GM12873 (cell line): ENCODE data around the gene BCL2L15.

Experiments used
- TF ChIP-seq, protein P1 (sequence below): IDR thresholded peaks from 2 replicates; pipeline ENCODE4 v1.5.1; 2012; ENCODE audit warnings: low read depth, mild to moderate bottlenecking, moderate library complexity, low read length, control low read depth; ENCODE audit not compliant: insufficient read depth; ENCODE audit errors: missing control alignments

The BCL2L15 gene

DNA sequence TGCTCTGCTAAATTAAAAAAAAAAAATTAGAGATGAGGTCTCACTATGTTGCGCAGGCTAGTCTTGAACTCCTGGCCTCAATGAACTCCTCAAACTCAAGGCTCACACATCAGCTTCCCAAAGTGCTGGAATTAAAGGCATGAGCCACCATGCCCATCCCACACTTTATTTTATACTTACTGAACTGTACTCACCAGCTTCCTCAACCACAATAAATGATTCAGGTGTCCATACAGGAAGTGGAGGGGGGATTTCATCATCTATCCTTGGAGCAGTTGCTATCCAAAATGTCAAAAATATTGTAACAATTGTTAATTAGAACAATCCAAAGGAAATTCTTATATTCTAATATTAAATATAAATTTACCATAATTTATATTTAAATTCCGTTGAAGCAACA is 52.7 kb downstream of the BCL2L15 start:
- TF ChIP-seq, protein P1, sequence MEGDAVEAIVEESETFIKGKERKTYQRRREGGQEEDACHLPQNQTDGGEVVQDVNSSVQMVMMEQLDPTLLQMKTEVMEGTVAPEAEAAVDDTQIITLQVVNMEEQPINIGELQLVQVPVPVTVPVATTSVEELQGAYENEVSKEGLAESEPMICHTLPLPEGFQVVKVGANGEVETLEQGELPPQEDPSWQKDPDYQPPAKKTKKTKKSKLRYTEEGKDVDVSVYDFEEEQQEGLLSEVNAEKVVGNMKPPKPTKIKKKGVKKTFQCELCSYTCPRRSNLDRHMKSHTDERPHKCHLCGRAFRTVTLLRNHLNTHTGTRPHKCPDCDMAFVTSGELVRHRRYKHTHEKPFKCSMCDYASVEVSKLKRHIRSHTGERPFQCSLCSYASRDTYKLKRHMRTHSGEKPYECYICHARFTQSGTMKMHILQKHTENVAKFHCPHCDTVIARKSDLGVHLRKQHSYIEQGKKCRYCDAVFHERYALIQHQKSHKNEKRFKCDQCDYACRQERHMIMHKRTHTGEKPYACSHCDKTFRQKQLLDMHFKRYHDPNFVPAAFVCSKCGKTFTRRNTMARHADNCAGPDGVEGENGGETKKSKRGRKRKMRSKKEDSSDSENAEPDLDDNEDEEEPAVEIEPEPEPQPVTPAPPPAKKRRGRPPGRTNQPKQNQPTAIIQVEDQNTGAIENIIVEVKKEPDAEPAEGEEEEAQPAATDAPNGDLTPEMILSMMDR, result no peak
